ENCODE measurements around the gene SLC35F6. TPM values are rescaled to one million over a fixed set of nuclear protein-coding genes. Genes with fewer than 3 reads are reported as not detected.

The SLC35F6 gene
- total RNA-seq: 10 to 100 TPM; 40.4 to 42.5 TPM
- polyA plus RNA-seq (ENCODE audit: insufficient read depth, low read depth, low replicate concordance): 15.5 TPM
- long read RNA-seq, donor 1, transcript SLC35F6-201 (6 exons, 3,898 nt): major isoform, 12 of 20 reads
- long read RNA-seq, donor 1, partial matches to known transcripts: 8 of 20 reads
- long read RNA-seq, donor 1, other reads (novel, unspliced or antisense): 0 of 20 reads
- long read RNA-seq, donor 2, partial matches to known transcripts: 0 of 4 reads
- long read RNA-seq, donor 2, other reads (novel, unspliced or antisense): 0 of 4 reads

DNA sequence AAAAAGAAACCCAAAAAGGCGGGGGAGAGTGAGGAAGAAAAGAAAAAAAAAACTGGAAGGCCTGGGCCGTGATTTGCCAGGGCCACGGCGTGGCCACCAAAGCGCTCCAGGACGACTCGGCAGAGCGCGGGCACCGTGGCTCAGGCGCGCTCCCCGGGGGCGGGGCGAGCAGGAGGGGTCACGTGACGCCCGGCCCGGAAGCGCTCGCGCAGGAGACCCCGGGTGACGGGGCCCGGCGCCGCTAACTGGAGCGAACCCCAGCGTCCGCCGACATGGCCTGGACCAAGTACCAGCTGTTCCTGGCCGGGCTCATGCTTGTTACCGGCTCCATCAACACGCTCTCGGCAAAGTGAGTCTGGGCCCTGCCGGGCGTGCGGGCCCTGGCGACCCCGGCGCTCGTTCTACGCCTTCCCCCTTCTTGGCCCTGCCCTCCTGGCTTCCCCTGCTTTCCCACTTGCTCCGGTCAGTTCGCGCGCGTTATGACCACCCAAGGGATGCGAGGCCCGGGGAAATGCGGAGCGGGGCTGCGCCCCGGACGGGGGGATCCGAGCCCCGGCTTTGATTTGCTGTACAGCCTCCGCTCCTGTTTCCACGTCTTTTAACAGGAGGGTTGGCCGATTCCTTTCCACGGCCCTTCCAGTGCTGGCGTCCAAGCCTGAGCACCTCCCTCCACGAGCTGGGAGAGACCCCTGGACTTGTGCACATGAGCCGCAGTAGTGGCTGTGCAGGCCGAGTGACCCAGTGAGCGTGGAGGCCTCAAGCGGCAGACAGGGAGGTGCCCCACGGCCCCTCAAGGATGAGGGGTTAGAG is at the start of gene SLC35F6:
Gene SLC35F6, plus strand, starts transcription at position 207 of the 810 bp plus-strand sequence. Its CDS starts 66 bp downstream, at position 273.
- Histone ChIP-seq H3K4me1 (peaks cover 19% of the 10 kb centered on the region), H3K36me3 (ENCODE audit: low read depth, missing control alignments) (no peaks in the 10 kb centered on the region), H3K4me3 (peak within 1 kb of the TSS; percentile 80 to 93), H3K27me3 (no peaks in the 10 kb centered on the region), H3K27ac (peak within 1 kb of the TSS; percentile 90 to 94), H3K9me3 (no peaks in the 10 kb centered on the region)
- no peak for TF ChIP-seq CTCF (IDR thresholded peaks at IDR 0.05)
- TF ChIP-seq POLR2A (IDR thresholded peaks at IDR 0.05): peak; percentile 65
- intact Hi-C loops (cut with DNase I; ENCODE audit: low total_unique reads): no loop called here
- peak; percentile 88 for DNase-seq
- WGBS, 2 donors: 0% methylated on average over 45 to 66 of the region's 68 CpGs

- no peak for TF ChIP-seq CTCF (IDR thresholded peaks at IDR 0.05)
- no peak for TF ChIP-seq POLR2A (IDR thresholded peaks at IDR 0.05)
- Histone ChIP-seq H3K36me3 (ENCODE audit: low read depth, missing control alignments) (no peaks in the 10 kb centered on the region), H3K4me1 (peaks cover 18% of the 10 kb centered on the region), H3K4me3 (no peak overlapping the region), H3K27me3 (no peaks in the 10 kb centered on the region), H3K27ac (no peak overlapping the region), H3K9me3 (no peaks in the 10 kb centered on the region)
- 78 to 86% methylated on average over 13 of the region's 13 CpGs for WGBS, 2 donors
- DNase-seq: no peak
- intact Hi-C loops (cut with DNase I; ENCODE audit: low total_unique reads): no loop called here
Measured at GRCh38 chr2:26715528-26716270, 48.4 kb upstream of the SLC35F6 start.

DNA sequence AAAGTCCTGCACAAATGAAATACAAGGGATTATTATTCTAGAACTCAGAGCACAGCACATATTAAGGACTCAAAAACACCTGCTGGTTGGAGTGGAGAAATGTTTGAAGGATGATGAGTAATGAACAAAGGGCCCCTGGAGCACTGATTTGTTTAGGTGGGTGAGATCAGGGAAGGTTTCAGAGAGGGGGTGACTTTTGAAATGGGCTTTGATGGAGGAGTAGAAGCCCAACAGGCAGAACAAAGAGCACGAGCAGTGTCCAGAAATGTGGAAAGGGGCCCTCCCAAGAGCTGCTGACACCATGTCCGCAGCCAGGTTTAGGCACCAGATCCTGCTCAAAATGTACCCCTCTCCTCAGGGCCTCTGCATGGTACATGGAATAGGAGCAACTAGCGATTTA is 47.7 kb upstream of the SLC35F6 start:
- no peak overlapping the region for H3K4me3 ChIP-seq
- no peak overlapping the region for H3K27ac ChIP-seq
- intact Hi-C loops (cut with DNase I; ENCODE audit: low total_unique reads): no loop called here
- peaks cover 19% of the 10 kb centered on the region for H3K4me1 ChIP-seq
- H3K27me3 ChIP-seq: no peaks in the 10 kb centered on the region
- WGBS, 2 donors: 93 to 95% methylated on average over 3 of the region's 3 CpGs
- H3K36me3 ChIP-seq (ENCODE audit: low read depth, missing control alignments): no peaks in the 10 kb centered on the region
- TF ChIP-seq CTCF (IDR thresholded peaks at IDR 0.05): no peak
- no peak for TF ChIP-seq POLR2A (IDR thresholded peaks at IDR 0.05)
- no peaks in the 10 kb centered on the region for H3K9me3 ChIP-seq
- DNase-seq: no peak

DNA sequence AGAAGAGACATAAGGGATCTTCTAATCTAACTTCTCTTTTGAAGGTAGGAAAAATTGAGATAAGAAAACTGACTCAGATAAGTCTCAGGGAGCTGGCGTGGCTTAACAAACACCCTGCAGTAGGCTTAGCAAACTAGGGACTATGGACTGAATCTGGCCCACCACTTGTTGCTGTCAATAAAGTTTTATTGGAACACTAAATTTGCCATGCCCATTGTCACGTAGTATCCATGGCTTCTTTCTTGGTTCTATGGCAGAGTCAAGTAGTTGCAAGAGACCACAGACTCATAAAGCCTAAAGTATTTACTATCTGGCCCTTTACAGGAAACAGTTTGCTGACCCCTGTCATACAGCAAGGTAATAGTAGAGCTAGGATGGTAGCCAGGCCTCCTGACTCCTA is 47.3 kb upstream of the SLC35F6 start:
- Histone ChIP-seq H3K36me3 (ENCODE audit: low read depth, missing control alignments) (no peaks in the 10 kb centered on the region), H3K4me1 (peaks cover 24% of the 10 kb centered on the region), H3K4me3 (no peak overlapping the region), H3K27ac (no peak overlapping the region), H3K27me3 (no peaks in the 10 kb centered on the region), H3K9me3 (no peaks in the 10 kb centered on the region)
- no peak for DNase-seq
- intact Hi-C loops (cut with DNase I; ENCODE audit: low total_unique reads): no loop called here
- 93 to 95% methylated on average over 2 of the region's 2 CpGs for WGBS, 2 donors
- TF ChIP-seq POLR2A (IDR thresholded peaks at IDR 0.05) (no peak), CTCF (IDR thresholded peaks at IDR 0.05) (no peak)
